PFSK-1 (cell line): ENCODE measurements around the gene PLA2G2A.

Experiments
- FOXP2 ChIP-seq: optimal IDR thresholded peaks from 2 replicates; pipeline ENCODE3; 2011; ENCODE audit warnings: borderline replicate concordance, control low read depth, inconsistent platforms; ENCODE audit not compliant: insufficient read depth; ENCODE audit errors: extremely low read length, extremely low read depth
- POLR2AphosphoS5 ChIP-seq: IDR thresholded peaks from 2 replicates; pipeline ENCODE4 v1.6.1; 2012; ENCODE audit warnings: low read depth, mild to moderate bottlenecking, control low read depth, low read length, moderate library complexity
- REST ChIP-seq, 2 experiments: IDR thresholded peaks; 2 replicates each; pipeline versions ENCODE4 v1.6.1 to v1.8.0; 2011 to 2012; ENCODE audit warnings: low read depth in 2 of 2, low read length in 2 of 2, control low read depth in 1 of 2, inconsistent platforms in 1 of 2, mild to moderate bottlenecking in 1 of 2, moderate library complexity in 1 of 2; ENCODE audit not compliant: insufficient read depth in 1 of 2
- SIN3A ChIP-seq: IDR thresholded peaks from 2 replicates; pipeline ENCODE4 v1.6.1; 2012; ENCODE audit warnings: mild to moderate bottlenecking, low read length, moderate library complexity, borderline replicate concordance; ENCODE audit not compliant: insufficient read depth
- TAF1 ChIP-seq: IDR thresholded peaks from 2 replicates; pipeline ENCODE4 v1.6.1; 2012; ENCODE audit warnings: low read length, control low read depth, borderline replicate concordance; ENCODE audit not compliant: insufficient read depth

PLA2G2A gene

DNA sequence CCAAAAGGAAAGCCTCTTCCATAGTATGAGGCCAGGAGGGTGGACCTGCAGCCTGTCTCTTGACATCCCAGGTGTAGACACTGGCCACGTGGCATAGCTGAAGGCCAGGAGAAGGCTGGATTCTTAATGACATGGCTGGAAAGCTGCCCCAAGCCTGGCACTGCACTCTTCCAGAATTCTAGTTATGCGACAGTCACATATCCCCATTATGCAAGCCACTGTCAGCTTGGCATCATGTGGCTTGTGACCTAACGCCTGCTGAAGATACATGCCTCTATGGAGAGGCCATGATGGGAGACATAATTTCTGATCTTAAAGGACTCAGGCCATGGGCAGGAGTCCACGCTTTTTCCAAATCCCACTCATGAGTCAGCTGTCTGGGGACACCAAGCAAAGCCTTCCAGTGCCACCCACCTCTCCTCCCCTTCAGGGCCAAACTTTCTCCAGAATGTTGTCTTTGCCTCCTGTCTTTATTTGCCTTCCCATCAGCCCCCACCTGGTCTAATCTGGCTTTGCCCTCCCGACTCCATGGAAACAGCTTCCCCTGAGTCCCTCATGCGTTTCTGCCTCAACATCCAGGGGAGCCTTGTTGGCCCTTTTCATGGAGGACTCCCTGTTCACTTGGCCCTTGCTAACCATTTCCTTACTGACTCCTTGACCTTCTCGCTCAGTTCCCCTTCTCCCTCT, 3.0 kb downstream of the PLA2G2A start:
- TF ChIP-seq REST (IDR thresholded peaks at IDR 0.05; ENCODE audit: insufficient read depth in 1 of 2, low read depth in 2 of 2, low read length in 2 of 2) (no peak), TAF1 (no peak)

- no peak for TF ChIP-seq POLR2AphosphoS5
- no peak for TF ChIP-seq REST (IDR thresholded peaks at IDR 0.05; ENCODE audit: insufficient read depth in 1 of 2, low read depth in 2 of 2, low read length in 2 of 2)
- no peak for TF ChIP-seq TAF1
- no peak for TF ChIP-seq SIN3A
These were observed 3.8 kb downstream of the PLA2G2A start for GRCh38 chr1:19975423-19976193.

DNA sequence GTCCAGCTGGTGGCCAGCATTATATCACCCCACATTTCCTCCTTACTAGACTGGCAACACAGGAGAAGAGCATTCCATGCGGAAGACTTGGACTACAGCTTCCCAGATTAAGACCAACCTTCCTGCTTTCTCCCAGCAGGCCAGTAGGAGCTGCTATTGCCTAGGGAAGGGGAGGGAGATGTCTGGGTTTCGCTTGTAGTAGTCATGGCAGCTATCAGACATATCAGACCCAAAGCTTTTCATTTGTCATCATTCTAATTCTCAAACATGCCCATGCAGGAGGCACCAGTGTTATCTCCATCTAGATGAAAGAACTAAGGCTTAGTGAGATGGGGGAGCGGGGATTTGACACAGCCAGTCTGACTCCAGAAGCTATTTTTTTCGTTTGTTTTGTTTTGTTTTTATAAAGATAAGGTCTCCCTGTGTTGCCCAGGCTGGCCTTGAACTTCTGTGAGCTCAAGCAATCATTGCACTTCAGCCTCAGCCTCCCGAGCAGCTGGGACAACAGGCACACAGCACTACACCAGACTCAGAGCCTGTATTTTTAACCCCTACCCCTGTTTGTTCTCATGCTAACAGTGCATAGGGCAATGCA, 4.5 kb downstream of the PLA2G2A start:
- no peak for TF ChIP-seq SIN3A

- TF ChIP-seq FOXP2, result no peak
- no peak for TF ChIP-seq REST (IDR thresholded peaks at IDR 0.05; ENCODE audit: insufficient read depth in 1 of 2, low read depth in 2 of 2, low read length in 2 of 2)
- TF ChIP-seq TAF1, result no peak
- no peak for TF ChIP-seq SIN3A
- TF ChIP-seq POLR2AphosphoS5, result no peak
These were observed 5.8 kb downstream of the PLA2G2A start for GRCh38 chr1:19973616-19974015.

DNA sequence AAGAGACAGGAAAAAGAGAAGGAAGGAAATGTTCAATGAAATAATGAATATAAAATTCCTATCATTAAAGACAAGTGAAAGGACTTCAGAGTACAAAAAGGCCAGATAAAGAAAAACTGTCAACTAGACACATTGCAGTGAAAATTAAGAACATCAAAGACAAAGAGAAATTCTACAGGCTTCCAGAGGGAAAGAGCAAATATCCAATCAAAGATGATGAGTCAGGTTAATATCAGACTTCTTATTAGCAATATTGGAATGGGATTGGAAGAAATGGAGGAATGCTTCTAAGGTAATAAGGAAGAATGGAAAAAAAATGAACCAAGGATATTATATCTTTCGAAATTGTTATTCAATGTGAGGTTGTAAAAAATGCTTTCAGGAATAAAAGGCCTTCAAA, 7.8 kb downstream of the PLA2G2A start:
- TF ChIP-seq TAF1 (no peak), REST (IDR thresholded peaks at IDR 0.05; ENCODE audit: insufficient read depth in 1 of 2, low read depth in 2 of 2, low read length in 2 of 2) (no peak), SIN3A (no peak), POLR2AphosphoS5 (no peak), FOXP2 (no peak)
